GDM1 (cell line): ENCODE measurements around the gene C1QTNF1.

ENCODE experiments used
- DNase-seq: peaks from one replicate; lab custom pipeline; 2025; lab: John Stamatoyannopoulos, UW

C1QTNF1 gene

GRCh38 chr17:79093270-79093669 lies 69.3 kb downstream of the C1QTNF1 start:
- DNase-seq = no peak

- DNase-seq = no peak
Measured at GRCh38 chr17:79094261-79094660, 70.3 kb downstream of the C1QTNF1 start.

DNA sequence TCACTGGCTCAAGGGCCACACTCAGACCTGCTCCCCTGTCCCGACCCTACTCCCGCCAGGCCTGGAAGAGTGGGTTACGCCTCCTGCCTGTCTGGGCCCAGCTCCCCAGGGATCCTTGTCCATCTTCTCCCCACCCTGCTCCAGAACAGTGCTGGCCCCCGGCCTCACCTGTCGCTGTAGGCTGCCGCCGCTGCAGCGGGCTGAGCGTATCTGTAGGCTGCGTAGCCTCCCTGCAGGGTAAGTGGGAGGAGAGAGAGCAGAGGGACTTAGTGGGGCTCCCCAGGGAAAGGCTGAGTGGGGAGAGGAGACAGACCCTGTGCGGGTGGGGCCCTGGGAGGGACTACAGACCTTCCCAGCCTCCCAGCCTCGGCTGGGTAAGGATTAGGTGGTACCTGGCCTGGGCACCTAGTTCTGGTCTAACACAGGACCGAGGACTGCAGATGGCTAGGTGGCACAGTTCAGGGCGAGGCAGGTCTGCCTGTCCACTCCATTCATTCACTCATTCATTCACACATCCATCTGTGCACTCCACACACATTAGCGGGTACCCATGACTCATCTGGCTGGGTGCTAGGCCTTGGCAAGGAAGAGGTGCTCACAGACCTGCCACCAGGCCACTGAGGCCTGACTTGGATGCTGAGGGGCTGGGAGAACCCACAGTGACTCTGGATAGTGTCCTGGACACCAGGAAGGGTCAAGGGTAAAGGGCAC lies 71.5 kb downstream of the C1QTNF1 start:
- no peak for DNase-seq

- no peak for DNase-seq
Measured at GRCh38 chr17:79096477-79096876, 72.5 kb downstream of the C1QTNF1 start.

- DNase-seq = no peak
Measured at GRCh38 chr17:79097226-79098055, 73.5 kb downstream of the C1QTNF1 start.

- no peak for DNase-seq
Measured at GRCh38 chr17:79098282-79098867, 74.4 kb downstream of the C1QTNF1 start.
